Body of pancreas (tissue), 4 donors: ENCODE data around the gene PAPPA. TPM values are rescaled to one million over a fixed set of nuclear protein-coding genes. Genes with fewer than 3 reads are reported as not detected.

ENCODE experiments used
- ATAC-seq: fragments of 150-250 bp; one replicate; pipeline ENCODE4 v1.9.1; 2016
- DNase-seq, 4 donors: peaks; one replicate each; pipeline ENCODE4 v3.0.0-alpha.2; 2019
- H3K27ac ChIP-seq, 4 donors: fragments of 200-600 bp; sonication (generic); 1 replicate in 3 of 4; 2 replicates in 1 of 4; pipeline versions ENCODE4 v1.5.1 to v1.6.1; 2016 to 2019; ENCODE audit warnings: mild to moderate bottlenecking in 1 of 4, mixed read lengths in 1 of 4, moderate library complexity in 1 of 4
- H3K27me3 ChIP-seq, 2 donors: fragments of 200-600 bp; sonication (generic); one replicate each; pipeline ENCODE4 v1.6.0; 2016; ENCODE audit warnings: mild to moderate bottlenecking in 1 of 2
- H3K36me3 ChIP-seq, 2 donors: fragments of 200-600 bp; sonication (generic); replicated peaks in 1 of 2; 2 replicates each; pipeline ENCODE4 v1.5.1; 2016; ENCODE audit warnings: low read depth in 2 of 2; ENCODE audit not compliant: insufficient read depth in 1 of 2
- H3K4me1 ChIP-seq: fragments of 200-600 bp; sonication (generic); one replicate; pipeline ENCODE4 v1.6.0; 2016
- H3K4me3 ChIP-seq, 2 donors: fragments of 200-600 bp; sonication (generic); 1 replicate in 1 of 2; 2 replicates in 1 of 2; pipeline ENCODE4 v1.5.1; 2016 to 2019
- H3K9me3 ChIP-seq, 3 donors: fragments of 200-600 bp; sonication (generic); 1 replicate in 2 of 3; 2 replicates in 1 of 3; pipeline ENCODE4 v1.5.1; 2016
- POLR2A ChIP-seq, 3 donors: fragments of 450-650 bp; IDR thresholded peaks; one replicate each; pipeline ENCODE4 v1.6.1; 2016; ENCODE audit warnings: antibody characterized with exemption in 3 of 3, mild to moderate bottlenecking in 2 of 3
- WGBS, 2 donors: methylation state at CpG; one replicate each; pipeline ENCODE4 v1.1.5; 2017; 5-methylcytosine and 5-hydroxymethylcytosine counted together
- intact Hi-C: fragments of 100-400 bp; cut with DNase I; formaldehyde crosslinking; loops from one replicate; pipeline ENCODE4 v1.15.1; 2023
- total RNA-seq, 2 donors: library from RNA; depleted of rRNA; stranded (reverse); fragments of >200 nt; gene quantifications; one replicate each; pipeline ENCODE4 v1.1.0, GENCODE V29; 2016
- TF ChIP-seq, protein P1 (sequence below), 7 experiments: fragments of 450-650 bp in 4 of 7; fragments of 200-600 bp in 3 of 7; sonication (generic) in 3 of 7; IDR thresholded peaks; one replicate each; pipeline ENCODE4 v1.5.1; 2016 to 2019; ENCODE audit warnings: antibody characterized with exemption in 7 of 7

Gene PAPPA
- total RNA-seq, 2 donors from 2014 or later, result 1.0 to 2.0 TPM

DNA sequence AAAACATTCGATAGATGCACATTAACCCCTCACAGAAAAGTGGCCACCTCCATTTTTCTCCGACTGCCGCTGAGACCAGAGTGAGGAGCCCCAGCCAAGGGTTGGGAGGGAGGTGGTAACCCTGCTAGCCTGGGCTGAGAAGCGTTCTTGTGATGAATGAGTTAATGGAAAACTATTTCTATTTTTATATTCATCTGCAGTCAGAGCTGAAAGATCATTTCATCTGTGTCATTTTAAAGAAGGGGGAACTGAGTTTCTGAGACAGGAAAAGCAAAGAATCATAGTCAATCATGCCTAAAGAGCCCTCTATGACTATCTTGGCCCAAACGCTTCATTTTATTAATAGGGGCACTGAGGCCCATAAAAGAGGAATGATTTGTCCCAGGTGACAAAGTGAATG is 229.5 kb downstream of the PAPPA start:
- Histone ChIP-seq H3K4me3 (no peak overlapping the region), H3K27me3 (no peaks in the 10 kb centered on the region), H3K9me3 (no peaks in the 10 kb centered on the region), H3K4me1 (no peaks in the 10 kb centered on the region), H3K36me3 (no peaks in the 10 kb centered on the region), H3K27ac (no peak overlapping the region)
- WGBS, 2 donors, result 83 to 84% methylated on average over 5 of the region's 5 CpGs
- intact Hi-C loops, result no loop called here
- DNase-seq, result no peak
- TF ChIP-seq POLR2A (IDR thresholded peaks at IDR 0.05), result no peak
- TF ChIP-seq, protein P1, sequence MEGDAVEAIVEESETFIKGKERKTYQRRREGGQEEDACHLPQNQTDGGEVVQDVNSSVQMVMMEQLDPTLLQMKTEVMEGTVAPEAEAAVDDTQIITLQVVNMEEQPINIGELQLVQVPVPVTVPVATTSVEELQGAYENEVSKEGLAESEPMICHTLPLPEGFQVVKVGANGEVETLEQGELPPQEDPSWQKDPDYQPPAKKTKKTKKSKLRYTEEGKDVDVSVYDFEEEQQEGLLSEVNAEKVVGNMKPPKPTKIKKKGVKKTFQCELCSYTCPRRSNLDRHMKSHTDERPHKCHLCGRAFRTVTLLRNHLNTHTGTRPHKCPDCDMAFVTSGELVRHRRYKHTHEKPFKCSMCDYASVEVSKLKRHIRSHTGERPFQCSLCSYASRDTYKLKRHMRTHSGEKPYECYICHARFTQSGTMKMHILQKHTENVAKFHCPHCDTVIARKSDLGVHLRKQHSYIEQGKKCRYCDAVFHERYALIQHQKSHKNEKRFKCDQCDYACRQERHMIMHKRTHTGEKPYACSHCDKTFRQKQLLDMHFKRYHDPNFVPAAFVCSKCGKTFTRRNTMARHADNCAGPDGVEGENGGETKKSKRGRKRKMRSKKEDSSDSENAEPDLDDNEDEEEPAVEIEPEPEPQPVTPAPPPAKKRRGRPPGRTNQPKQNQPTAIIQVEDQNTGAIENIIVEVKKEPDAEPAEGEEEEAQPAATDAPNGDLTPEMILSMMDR (IDR thresholded peaks at IDR 0.05), result no peak
- no peak for ATAC-seq

GRCh38 chr9:116383936-116384335 is 230.3 kb downstream of the PAPPA start:
- H3K36me3 ChIP-seq, result no peaks in the 10 kb centered on the region
- H3K27me3 ChIP-seq, result no peaks in the 10 kb centered on the region
- H3K27ac ChIP-seq, result no peak overlapping the region
- 81 to 84% methylated on average over 4 of the region's 4 CpGs for WGBS, 2 donors
- H3K4me3 ChIP-seq, result no peak overlapping the region
- intact Hi-C loops, result no loop called here
- H3K4me1 ChIP-seq, result no peaks in the 10 kb centered on the region
- no peak for ATAC-seq
- DNase-seq, result no peak
- no peaks in the 10 kb centered on the region for H3K9me3 ChIP-seq
- TF ChIP-seq, protein P1 (IDR thresholded peaks at IDR 0.05), result no peak
- TF ChIP-seq POLR2A (IDR thresholded peaks at IDR 0.05), result no peak

DNA sequence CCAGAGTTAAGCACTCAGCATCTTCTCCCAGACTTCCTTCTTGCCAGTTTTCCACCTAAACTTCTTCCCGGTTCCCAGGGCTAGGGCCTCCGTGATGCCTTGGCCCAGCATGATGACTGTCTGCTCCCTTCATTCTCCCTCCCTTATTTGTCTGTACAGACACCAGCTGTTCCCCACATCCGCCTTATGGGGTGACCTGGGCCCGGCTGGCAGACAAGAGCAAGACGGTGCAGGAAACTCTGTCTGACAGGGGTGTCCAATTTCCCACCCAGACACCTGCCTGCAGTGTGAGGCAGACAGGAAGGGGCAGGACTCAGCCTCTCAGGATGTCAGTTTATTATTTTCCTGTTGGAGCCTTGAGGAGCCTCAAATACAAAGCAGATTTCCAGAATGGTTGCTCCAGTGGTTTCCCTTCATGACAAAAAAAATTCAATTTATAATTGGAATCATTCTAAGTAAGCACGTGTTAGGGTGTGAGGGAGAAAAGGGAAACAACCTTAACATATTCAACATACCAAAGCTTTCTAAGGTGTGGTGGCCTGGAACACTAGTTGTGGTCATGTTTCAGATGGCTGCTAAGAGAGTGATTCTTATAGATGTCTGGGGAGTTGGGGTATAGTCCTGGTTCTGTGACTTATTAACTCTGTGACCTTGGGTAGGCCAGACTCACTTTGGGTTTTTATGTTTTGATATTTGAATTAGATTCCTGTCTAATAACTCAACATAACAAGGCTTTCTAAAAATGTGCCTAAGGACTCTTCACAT is 234.5 kb downstream of the PAPPA start:
- Histone ChIP-seq H3K9me3 (no peaks in the 10 kb centered on the region), H3K36me3 (no peaks in the 10 kb centered on the region), H3K27me3 (no peaks in the 10 kb centered on the region), H3K4me1 (no peaks in the 10 kb centered on the region), H3K4me3 (no peak overlapping the region), H3K27ac (no peak overlapping the region)
- intact Hi-C loops, result no loop called here
- 69 to 77% methylated on average over 6 of the region's 6 CpGs for WGBS, 2 donors
- no peak for ATAC-seq
- DNase-seq, result no peak
- TF ChIP-seq, protein P1 (IDR thresholded peaks at IDR 0.05), result no peak
- no peak for TF ChIP-seq POLR2A (IDR thresholded peaks at IDR 0.05)

- H3K9me3 ChIP-seq, result no peaks in the 10 kb centered on the region
- no peaks in the 10 kb centered on the region for H3K36me3 ChIP-seq
- TF ChIP-seq POLR2A (IDR thresholded peaks at IDR 0.05), result no peak
- TF ChIP-seq, protein P1 (IDR thresholded peaks at IDR 0.05), result no peak
- H3K27ac ChIP-seq, result no peak overlapping the region
- H3K4me1 ChIP-seq, result no peaks in the 10 kb centered on the region
- no peak overlapping the region for H3K4me3 ChIP-seq
- 90 to 97% methylated on average over 1 of the region's 1 CpG for WGBS, 2 donors
- ATAC-seq (no peak), DNase-seq (no peak)
- no peaks in the 10 kb centered on the region for H3K27me3 ChIP-seq
- intact Hi-C loops, result no loop called here
Observed at GRCh38 chr9:116389541-116390302, 236.1 kb downstream of the PAPPA start.
